Stimulated activated CD4-positive, alpha-beta T cell treated with anti-CD3 and anti-CD28 coated beads, TNF-alpha, amount 100 ng/mL, for 24 hours (primary cell): Measurements from ENCODE around the gene EXOSC9.
A peak's percentile ranks its signal among the peaks of the same experiment; 100 is the strongest.

Experiments
- DNase-seq, 3 experiments: peaks; one replicate each; pipeline ENCODE4 v3.0.0-alpha.2; 2020; ENCODE audit warnings: low read depth in 3 of 3

The EXOSC9 gene

GRCh38 chr4:121823505-121824170, 22.5 kb downstream of the EXOSC9 start, which contains the start of gene CCNA2:
CCNA2 (minus strand) TSS chr4:121823883; CDS start chr4:121823628, 255 bp downstream.
- peak; percentile 92 to 96 (median 93) for DNase-seq

GRCh38 chr4:121824171-121824527, 23.0 kb downstream of the EXOSC9 start:
- no peak for DNase-seq

- DNase-seq, result no peak
These were observed 23.8 kb downstream of the EXOSC9 start for GRCh38 chr4:121824950-121825349.

- no peak for DNase-seq
These were observed 26.7 kb downstream of the EXOSC9 start for GRCh38 chr4:121827853-121828252.

- DNase-seq, result no peak
These were observed 28.4 kb downstream of the EXOSC9 start for GRCh38 chr4:121829511-121829910.

- no peak for DNase-seq
These were observed 37.0 kb downstream of the EXOSC9 start for GRCh38 chr4:121838136-121838535.

GRCh38 chr4:121842862-121843261, 41.7 kb downstream of the EXOSC9 start:
- no peak for DNase-seq

GRCh38 chr4:121846662-121847061, 45.5 kb downstream of the EXOSC9 start:
- no peak for DNase-seq

GRCh38 chr4:121851354-121851753, 50.2 kb downstream of the EXOSC9 start:
- no peak for DNase-seq

GRCh38 chr4:121860121-121860520, 59.0 kb downstream of the EXOSC9 start:
- no peak for DNase-seq

GRCh38 chr4:121861426-121861825, 60.3 kb downstream of the EXOSC9 start:
- no peak for DNase-seq

- DNase-seq, result no peak
These were observed 62.7 kb downstream of the EXOSC9 start for GRCh38 chr4:121863799-121864198.
